ENCODE data around the gene DHX15. TPM values are rescaled to one million over a fixed set of nuclear protein-coding genes. Genes with fewer than 3 reads are reported as not detected.

Gene DHX15
- total RNA-seq, 2 experiments from 2014 or later: 216 to 222 TPM

DNA sequence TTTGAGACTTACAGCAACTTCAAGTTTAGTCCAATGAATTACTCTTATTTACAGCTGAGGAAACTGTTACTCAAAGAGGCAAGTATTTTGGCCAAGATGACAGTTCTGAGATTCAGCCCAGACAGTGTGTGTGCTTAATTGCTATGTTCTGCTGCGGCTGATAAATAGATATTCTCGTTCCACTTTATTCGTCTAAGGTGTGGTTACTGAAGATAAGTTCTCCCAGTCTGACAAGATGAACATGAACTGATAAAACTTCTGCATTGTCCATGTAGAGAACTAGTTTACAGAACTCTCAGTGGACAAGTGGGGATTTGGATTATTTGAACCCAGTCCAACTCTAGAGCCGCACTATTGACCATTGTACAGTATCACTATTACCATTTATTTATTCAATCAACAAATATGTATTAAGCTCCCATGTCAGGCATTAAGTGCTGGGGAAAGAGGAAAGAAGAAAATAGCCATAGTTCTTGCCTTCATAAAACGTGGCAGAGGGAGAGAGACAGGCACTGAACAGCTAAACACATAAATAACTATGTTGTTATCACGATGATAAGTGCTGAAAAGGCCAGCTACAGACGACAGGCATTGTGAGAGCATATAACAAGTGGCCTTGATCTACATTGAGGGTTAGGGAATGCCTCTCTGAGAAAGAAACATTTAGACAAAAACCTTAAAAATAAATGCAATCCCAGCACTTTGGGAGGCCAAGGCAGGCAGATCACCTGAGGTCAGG is 4.0 kb upstream of the DHX15 start:
- H3K4me3 Mint-ChIP-seq: no peak overlapping the region
- ChIA-PET CTCF (no interaction called here), POLR2A (interaction anchor here (0.6 kb wide), 1 partner anchor 12 kb away, joined by 3 read pairs; no protein-coding TSS in a partner anchor)
- peaks cover 3% of the 10 kb centered on the region for H3K4me1 Mint-ChIP-seq (ENCODE audit: low read depth)
- peaks cover 20% of the 10 kb centered on the region for H3K9me3 Mint-ChIP-seq
- intact Hi-C loops (cut with micrococcal nuclease): no loop called here
- DNase-seq (no peak), ATAC-seq (no peak)
- H3K27me3 Mint-ChIP-seq: peaks cover 5% of the 10 kb centered on the region
- no peak overlapping the region for H3K27ac Mint-ChIP-seq
- peaks cover 11% of the 10 kb centered on the region for H3K36me3 Mint-ChIP-seq (ENCODE audit: low read depth)
- TF ChIP-seq, protein P1, sequence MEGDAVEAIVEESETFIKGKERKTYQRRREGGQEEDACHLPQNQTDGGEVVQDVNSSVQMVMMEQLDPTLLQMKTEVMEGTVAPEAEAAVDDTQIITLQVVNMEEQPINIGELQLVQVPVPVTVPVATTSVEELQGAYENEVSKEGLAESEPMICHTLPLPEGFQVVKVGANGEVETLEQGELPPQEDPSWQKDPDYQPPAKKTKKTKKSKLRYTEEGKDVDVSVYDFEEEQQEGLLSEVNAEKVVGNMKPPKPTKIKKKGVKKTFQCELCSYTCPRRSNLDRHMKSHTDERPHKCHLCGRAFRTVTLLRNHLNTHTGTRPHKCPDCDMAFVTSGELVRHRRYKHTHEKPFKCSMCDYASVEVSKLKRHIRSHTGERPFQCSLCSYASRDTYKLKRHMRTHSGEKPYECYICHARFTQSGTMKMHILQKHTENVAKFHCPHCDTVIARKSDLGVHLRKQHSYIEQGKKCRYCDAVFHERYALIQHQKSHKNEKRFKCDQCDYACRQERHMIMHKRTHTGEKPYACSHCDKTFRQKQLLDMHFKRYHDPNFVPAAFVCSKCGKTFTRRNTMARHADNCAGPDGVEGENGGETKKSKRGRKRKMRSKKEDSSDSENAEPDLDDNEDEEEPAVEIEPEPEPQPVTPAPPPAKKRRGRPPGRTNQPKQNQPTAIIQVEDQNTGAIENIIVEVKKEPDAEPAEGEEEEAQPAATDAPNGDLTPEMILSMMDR (IDR thresholded peaks at IDR 0.05): no peak

DNA sequence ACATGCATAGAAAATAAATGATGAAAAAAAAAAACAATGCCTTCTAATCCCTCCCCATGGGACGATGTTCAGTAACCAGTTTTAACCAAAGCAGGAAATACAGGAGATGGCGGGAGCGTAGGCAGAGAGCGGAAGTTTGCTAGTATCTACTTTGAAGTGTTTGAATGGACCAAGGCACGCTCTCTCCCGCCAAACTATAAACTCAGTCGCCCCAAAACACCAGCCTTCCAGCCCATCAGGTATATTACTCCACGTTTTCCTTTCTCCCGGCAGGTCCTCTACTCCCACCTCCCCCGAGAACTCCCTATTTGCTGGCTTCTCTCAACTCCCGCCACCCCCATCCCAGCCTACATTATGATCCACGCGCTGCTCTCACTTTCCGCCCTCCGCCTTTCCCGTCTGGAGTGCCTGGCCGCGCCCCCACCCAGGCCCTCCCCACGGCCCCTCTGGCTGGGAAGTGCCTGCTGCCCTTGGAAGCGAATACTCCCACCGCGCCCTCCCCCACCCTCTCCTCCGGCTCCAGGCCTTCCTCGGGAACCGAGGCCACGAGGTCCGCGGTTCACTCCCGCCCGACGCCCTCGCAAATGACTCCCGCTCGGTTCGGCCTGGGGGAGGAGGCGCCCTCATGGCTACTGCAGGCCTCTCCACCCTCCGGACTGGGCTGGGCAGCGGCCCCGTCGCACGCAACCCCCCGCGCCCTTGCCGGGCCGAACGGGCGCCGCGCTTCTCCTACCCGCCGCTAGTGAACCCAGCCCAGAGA is 723 bp downstream of the DHX15 start:
- CTCF ChIA-PET: interaction anchor here (0.6 to 1.7 kb wide), 2 partner anchors 80 to 729 kb away, joined by 3 to 5 read pairs; partner anchors contain the start of gene ZCCHC4
- Mint-ChIP-seq H3K27ac (peak overlapping the region; percentile 99), H3K27me3 (no peaks in the 10 kb centered on the region), H3K4me1 (ENCODE audit: low read depth) (peaks cover 37% of the 10 kb centered on the region), H3K9me3 (no peaks in the 10 kb centered on the region), H3K4me3 (peak overlapping the region; percentile 92), H3K36me3 (ENCODE audit: low read depth) (peaks cover 44% of the 10 kb centered on the region)
- DNase-seq: peak; percentile 75
- peak; percentile 24 for ATAC-seq
- POLR2A ChIA-PET: interaction anchor here (1.1 to 6.7 kb wide), 4 partner anchors 11 to 577 kb away, joined by 3 to 73 read pairs (median 5); partner anchors contain the start of gene SEPSECS
- TF ChIP-seq, protein P1 (IDR thresholded peaks at IDR 0.05): no peak
- intact Hi-C loops (cut with micrococcal nuclease): no loop called here

DNA sequence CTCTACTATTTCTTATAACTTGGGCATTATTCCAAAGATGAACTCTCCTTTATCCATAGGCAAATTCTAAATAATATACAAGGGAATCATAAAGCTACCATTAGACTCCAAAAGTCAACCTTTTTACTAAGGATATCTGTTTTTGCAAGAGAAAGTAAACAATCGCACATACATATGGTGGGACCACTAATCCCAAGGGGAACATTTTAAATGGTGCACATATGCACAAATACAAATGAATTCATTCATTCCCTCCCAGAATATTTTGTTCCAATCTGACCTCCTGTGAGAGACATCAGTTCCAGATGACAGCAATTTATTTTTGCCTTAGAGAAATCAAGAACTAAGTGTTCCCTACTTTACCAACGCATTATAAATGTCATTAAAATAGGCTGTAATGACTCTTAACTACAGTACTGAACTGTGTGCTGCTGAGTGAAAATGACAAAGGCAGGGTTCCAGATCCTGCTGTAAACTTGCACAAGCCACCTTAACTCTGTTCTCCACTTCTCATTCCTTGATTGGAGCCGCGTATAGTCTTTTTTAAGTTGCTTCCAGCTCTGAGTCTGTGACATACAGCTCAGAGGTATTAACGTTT is 2.0 kb downstream of the DHX15 start:
- intact Hi-C loops (cut with micrococcal nuclease): no loop called here
- Mint-ChIP-seq H3K27me3 (no peaks in the 10 kb centered on the region), H3K9me3 (no peaks in the 10 kb centered on the region), H3K36me3 (ENCODE audit: low read depth) (peaks cover 57% of the 10 kb centered on the region), H3K4me1 (ENCODE audit: low read depth) (peaks cover 50% of the 10 kb centered on the region), H3K27ac (peak overlapping the region; percentile 99), H3K4me3 (peak overlapping the region; percentile 92)
- TF ChIP-seq, protein P1 (IDR thresholded peaks at IDR 0.05): no peak
- ChIA-PET POLR2A (interaction anchor here (6.7 kb wide), 1 partner anchor 11 kb away, joined by 73 read pairs; no protein-coding TSS in a partner anchor), CTCF (interaction anchor here (1.3 kb wide), 1 partner anchor 24 kb away, joined by 4 read pairs; no protein-coding TSS in a partner anchor)
- ATAC-seq (no peak), DNase-seq (no peak)

DNA sequence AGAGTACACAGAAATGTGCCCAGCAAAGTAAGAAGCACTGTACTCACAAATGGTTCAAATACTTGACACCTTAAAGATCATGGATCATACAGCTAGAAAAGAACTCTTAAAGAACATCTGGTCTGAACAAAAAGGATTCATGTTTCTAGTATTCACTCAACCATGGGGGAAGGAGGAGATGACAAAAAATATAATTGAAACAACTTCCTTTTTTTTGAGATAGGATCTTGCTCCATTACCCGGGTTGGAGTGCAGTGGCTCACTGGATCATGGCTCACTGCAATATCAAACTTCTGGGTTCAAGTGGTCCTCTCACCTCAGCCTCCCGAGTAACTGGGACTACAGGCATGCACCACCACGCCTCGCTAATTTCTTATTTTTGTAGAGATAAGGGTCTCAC is 6.0 kb downstream of the DHX15 start:
- Mint-ChIP-seq H3K4me1 (ENCODE audit: low read depth) (peaks cover 80% of the 10 kb centered on the region), H3K27me3 (no peaks in the 10 kb centered on the region), H3K9me3 (no peaks in the 10 kb centered on the region), H3K27ac (peak overlapping the region; percentile 21), H3K4me3 (peak overlapping the region; percentile 30), H3K36me3 (ENCODE audit: low read depth) (peaks cover 82% of the 10 kb centered on the region)
- intact Hi-C loops (cut with micrococcal nuclease): no loop called here
- ChIA-PET CTCF (no interaction called here), POLR2A (interaction anchor here (6.7 kb wide), 1 partner anchor 7 kb away, joined by 73 read pairs; no protein-coding TSS in a partner anchor)
- TF ChIP-seq, protein P1 (IDR thresholded peaks at IDR 0.05): no peak
- no peak for DNase-seq
- ATAC-seq: no peak
